Body of pancreas (tissue), 4 donors: ENCODE results near the gene ARHGAP24.

Source experiments
- POLR2A ChIP-seq, 3 donors: fragments of 450-650 bp; IDR thresholded peaks; one replicate each; pipeline ENCODE4 v1.6.1; 2016; ENCODE audit warnings: antibody characterized with exemption in 3 of 3, mild to moderate bottlenecking in 2 of 3
- TF ChIP-seq, protein P1 (sequence below), 7 experiments: fragments of 450-650 bp in 4 of 7; fragments of 200-600 bp in 3 of 7; sonication (generic) in 3 of 7; IDR thresholded peaks; one replicate each; pipeline ENCODE4 v1.5.1; 2016 to 2019; ENCODE audit warnings: antibody characterized with exemption in 7 of 7

DNA sequence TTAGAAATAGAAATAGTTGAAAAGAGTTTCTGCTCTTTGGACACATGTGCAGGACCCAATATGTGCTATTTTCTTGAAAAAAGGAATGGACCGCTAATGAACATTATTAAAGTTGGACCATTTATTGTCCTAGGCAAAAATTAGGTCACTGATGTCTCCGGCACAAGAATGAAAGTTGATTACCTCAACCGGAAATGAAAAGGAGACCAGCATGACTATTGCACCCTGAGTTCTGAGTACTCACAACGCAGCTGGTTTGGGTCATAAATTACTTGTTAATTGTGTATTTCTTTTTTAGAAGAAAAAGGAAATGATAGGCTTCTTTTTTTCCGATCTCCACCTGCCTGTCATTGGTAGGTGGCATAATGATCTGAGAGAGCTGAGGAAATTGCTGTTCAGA lies 232.7 kb downstream of the ARHGAP24 start:
- TF ChIP-seq, protein P1, sequence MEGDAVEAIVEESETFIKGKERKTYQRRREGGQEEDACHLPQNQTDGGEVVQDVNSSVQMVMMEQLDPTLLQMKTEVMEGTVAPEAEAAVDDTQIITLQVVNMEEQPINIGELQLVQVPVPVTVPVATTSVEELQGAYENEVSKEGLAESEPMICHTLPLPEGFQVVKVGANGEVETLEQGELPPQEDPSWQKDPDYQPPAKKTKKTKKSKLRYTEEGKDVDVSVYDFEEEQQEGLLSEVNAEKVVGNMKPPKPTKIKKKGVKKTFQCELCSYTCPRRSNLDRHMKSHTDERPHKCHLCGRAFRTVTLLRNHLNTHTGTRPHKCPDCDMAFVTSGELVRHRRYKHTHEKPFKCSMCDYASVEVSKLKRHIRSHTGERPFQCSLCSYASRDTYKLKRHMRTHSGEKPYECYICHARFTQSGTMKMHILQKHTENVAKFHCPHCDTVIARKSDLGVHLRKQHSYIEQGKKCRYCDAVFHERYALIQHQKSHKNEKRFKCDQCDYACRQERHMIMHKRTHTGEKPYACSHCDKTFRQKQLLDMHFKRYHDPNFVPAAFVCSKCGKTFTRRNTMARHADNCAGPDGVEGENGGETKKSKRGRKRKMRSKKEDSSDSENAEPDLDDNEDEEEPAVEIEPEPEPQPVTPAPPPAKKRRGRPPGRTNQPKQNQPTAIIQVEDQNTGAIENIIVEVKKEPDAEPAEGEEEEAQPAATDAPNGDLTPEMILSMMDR (IDR thresholded peaks at IDR 0.05): no peak
- TF ChIP-seq POLR2A (IDR thresholded peaks at IDR 0.05): no peak
